ENCODE data around the gene SYAP1.

Gene SYAP1

GRCh38 chrX:16739574-16739973, 20.2 kb downstream of the SYAP1 start:
- no peak for TF ChIP-seq CTCF (IDR thresholded peaks at IDR 0.05; ENCODE audit: extremely low read depth, insufficient read depth, missing control alignments)
- no peak for DNase-seq (ENCODE audit: low spot score)
- in situ Hi-C loops (cut with MboI; ENCODE audit: low pct_unique_long_range_greater_than_20kb, low sequenced_read_pairs, unreplicated experiment): no loop called here

GRCh38 chrX:16743604-16744325, 24.4 kb downstream of the SYAP1 start:
- TF ChIP-seq CTCF (IDR thresholded peaks at IDR 0.05; ENCODE audit: extremely low read depth, insufficient read depth, missing control alignments): no peak
- DNase-seq (ENCODE audit: low spot score): no peak
- in situ Hi-C loops (cut with MboI; ENCODE audit: low pct_unique_long_range_greater_than_20kb, low sequenced_read_pairs, unreplicated experiment): no loop called here

GRCh38 chrX:16745102-16745501, 25.7 kb downstream of the SYAP1 start:
- no peak for DNase-seq (ENCODE audit: low spot score)
- no peak for TF ChIP-seq CTCF (IDR thresholded peaks at IDR 0.05; ENCODE audit: extremely low read depth, insufficient read depth, missing control alignments)
- in situ Hi-C loops (cut with MboI; ENCODE audit: low pct_unique_long_range_greater_than_20kb, low sequenced_read_pairs, unreplicated experiment): no loop called here

GRCh38 chrX:16745659-16746058, 26.2 kb downstream of the SYAP1 start:
- in situ Hi-C loops (cut with MboI; ENCODE audit: low pct_unique_long_range_greater_than_20kb, low sequenced_read_pairs, unreplicated experiment): no loop called here
- no peak for TF ChIP-seq CTCF (IDR thresholded peaks at IDR 0.05; ENCODE audit: extremely low read depth, insufficient read depth, missing control alignments)
- DNase-seq (ENCODE audit: low spot score): no peak

GRCh38 chrX:16748425-16748824, 29.0 kb downstream of the SYAP1 start:
- no peak for TF ChIP-seq CTCF (IDR thresholded peaks at IDR 0.05; ENCODE audit: extremely low read depth, insufficient read depth, missing control alignments)
- DNase-seq (ENCODE audit: low spot score): no peak
- in situ Hi-C loops (cut with MboI; ENCODE audit: low pct_unique_long_range_greater_than_20kb, low sequenced_read_pairs, unreplicated experiment): no loop called here

- DNase-seq (ENCODE audit: low spot score): no peak
- in situ Hi-C loops (cut with MboI; ENCODE audit: low pct_unique_long_range_greater_than_20kb, low sequenced_read_pairs, unreplicated experiment): no loop called here
- no peak for TF ChIP-seq CTCF (IDR thresholded peaks at IDR 0.05; ENCODE audit: extremely low read depth, insufficient read depth, missing control alignments)
Measured at GRCh38 chrX:16750136-16750535, 30.7 kb downstream of the SYAP1 start.
